IMR-90 (cell line): ENCODE results near the gene CYB561A3. TPM values are rescaled to one million over a fixed set of nuclear protein-coding genes. Genes with fewer than 3 reads are reported as not detected.

ENCODE experiments used
- ATAC-seq: fragments of 200-7000 bp; cut with Tn5 transposase; 2 replicates; pipeline ENCODE4 v1.9.1; 2020; ENCODE audit warnings: low read depth, mild to moderate bottlenecking, moderate library complexity
- BruUV-seq: library from RNA; stranded (reverse); fragments of 400-500 nt; replicated peaks from 2 replicates; lab custom pipeline; 2021; lab: Mats Ljungman, UMichigan
- CTCF ChIA-PET: fragments of 300-600 bp; formaldehyde crosslinking; extraction: SDS; loops from one replicate; lab custom pipeline; 2021; ENCODE audit warnings: antibody characterized with exemption; lab: Yijun Ruan, JAX
- POLR2A ChIA-PET: fragments of 300-600 bp; sonication (Branson Sonifier 250); formaldehyde crosslinking; loops from one replicate; lab custom pipeline; 2022; ENCODE audit warnings: antibody characterized with exemption; ENCODE audit not compliant: unreplicated experiment; lab: Charles Lee
- DNase-seq: peaks from one replicate; pipeline ENCODE4 v3.0.0; 2013
- H2AFZ ChIP-seq: replicated peaks from 2 replicates; pipeline ENCODE3; 2013; ENCODE audit warnings: low read length, mild to moderate bottlenecking; ENCODE audit not compliant: poor library complexity
- H2AK5ac ChIP-seq: 2 replicates; pipeline ENCODE4 v1.6.1; 2013; ENCODE audit warnings: low read depth, low read length, inconsistent platforms
- H2AK9ac ChIP-seq: replicated peaks from 2 replicates; pipeline ENCODE3; 2013; ENCODE audit warnings: mild to moderate bottlenecking, low read depth, low read length, moderate library complexity; ENCODE audit not compliant: poor library complexity
- H2BK120ac ChIP-seq: 2 replicates; pipeline ENCODE4 v1.6.1; 2013; ENCODE audit warnings: low read depth, low read length, inconsistent platforms
- H2BK15ac ChIP-seq: 3 replicates; pipeline ENCODE4 v1.6.1; 2013; ENCODE audit warnings: low read depth, low read length, inconsistent platforms
- H2BK20ac ChIP-seq: 2 replicates; pipeline ENCODE4 v1.6.1; 2013; ENCODE audit warnings: low read depth, mild to moderate bottlenecking, inconsistent platforms, low read length, moderate library complexity
- H2BK5ac ChIP-seq: 2 replicates; pipeline ENCODE4 v1.6.1; 2013; ENCODE audit warnings: mild to moderate bottlenecking, low read depth, low read length, inconsistent platforms; ENCODE audit not compliant: poor library complexity, severe bottlenecking
- H3K14ac ChIP-seq: replicated peaks from 2 replicates; pipeline ENCODE4 v1.6.1; 2013; ENCODE audit warnings: low read depth, low read length, inconsistent platforms
- H3K18ac ChIP-seq: 2 replicates; pipeline ENCODE4 v1.6.1; 2013; ENCODE audit warnings: low read depth, low read length, control low read depth
- H3K23ac ChIP-seq: 2 replicates; pipeline ENCODE4 v1.6.1; 2013; ENCODE audit warnings: low read depth, low read length, inconsistent platforms
- H3K27ac ChIP-seq: 2 replicates; pipeline ENCODE4 v1.5.1; 2013; ENCODE audit warnings: mild to moderate bottlenecking, control low read depth, low read length; ENCODE audit not compliant: insufficient read depth
- H3K27me3 ChIP-seq: 2 replicates; pipeline ENCODE4 v1.6.1; 2013; ENCODE audit warnings: low read length; ENCODE audit not compliant: control insufficient read depth, insufficient read depth
- H3K36me3 ChIP-seq: 2 replicates; pipeline ENCODE4 v1.6.1; 2013; ENCODE audit warnings: low read length, mixed read lengths; ENCODE audit not compliant: control insufficient read depth, insufficient read depth
- H3K4ac ChIP-seq: 2 replicates; pipeline ENCODE4 v1.6.1; 2013; ENCODE audit warnings: low read depth, low read length, inconsistent platforms
- H3K4me1 ChIP-seq: 2 replicates; pipeline ENCODE4 v1.6.1; 2013; ENCODE audit warnings: low read length, mixed read lengths; ENCODE audit not compliant: control insufficient read depth, insufficient read depth
- H3K4me2 ChIP-seq: 2 replicates; pipeline ENCODE4 v1.6.1; 2013; ENCODE audit warnings: low read depth, mild to moderate bottlenecking, control low read depth, low read length, moderate library complexity
- H3K4me3 ChIP-seq: 2 replicates; pipeline ENCODE4 v1.5.1; 2013; ENCODE audit warnings: low read depth, mild to moderate bottlenecking, control low read depth, low read length, moderate library complexity; ENCODE audit not compliant: insufficient read depth
- H3K56ac ChIP-seq: 2 replicates; pipeline ENCODE4 v1.6.1; 2013; ENCODE audit warnings: low read length, inconsistent platforms; ENCODE audit not compliant: insufficient read depth; ENCODE audit errors: extremely low read depth
- H3K79me1 ChIP-seq, 2 experiments: 2 replicates each; pipeline ENCODE4 v1.6.1; 2013; ENCODE audit warnings: low read length in 2 of 2, inconsistent platforms in 1 of 2, low read depth in 1 of 2
- H3K9ac ChIP-seq: 2 replicates; pipeline ENCODE4 v1.6.1; 2013; ENCODE audit warnings: low read depth, low read length, control low read depth
- H3K9me1 ChIP-seq: 2 replicates; pipeline ENCODE4 v1.6.1; 2013; ENCODE audit warnings: low read length, inconsistent platforms; ENCODE audit not compliant: insufficient read depth
- H3K9me3 ChIP-seq: 2 replicates; pipeline ENCODE4 v1.6.1; 2013; ENCODE audit warnings: low read length; ENCODE audit not compliant: control insufficient read depth, insufficient read depth
- H4K20me1 ChIP-seq: 2 replicates; pipeline ENCODE4 v1.6.1; 2013; ENCODE audit warnings: low read length, inconsistent platforms; ENCODE audit not compliant: insufficient read depth
- H4K5ac ChIP-seq: 2 replicates; pipeline ENCODE4 v1.6.1; 2013; ENCODE audit warnings: mild to moderate bottlenecking, low read depth, low read length, control low read depth
- H4K8ac ChIP-seq, 2 experiments: 2 replicates each; pipeline ENCODE4 v1.6.1; 2013; ENCODE audit warnings: low read depth in 2 of 2, low read length in 2 of 2, control low read depth in 1 of 2, inconsistent platforms in 1 of 2
- H4K91ac ChIP-seq: 2 replicates; pipeline ENCODE4 v1.6.1; 2013; ENCODE audit warnings: low read depth, low read length, inconsistent platforms; ENCODE audit not compliant: insufficient read depth
- BHLHE40 ChIP-seq: fragments of 150-350 bp; IDR thresholded peaks from 2 replicates; pipeline ENCODE4 v1.6.1; 2016; ENCODE audit warnings: mild to moderate bottlenecking, low read depth, low read length
- CEBPB ChIP-seq: IDR thresholded peaks from 2 replicates; pipeline ENCODE4 v1.6.1; 2012; ENCODE audit warnings: low read depth, low read length, improper control_type of control experiment
- FOS ChIP-seq: fragments of 150-350 bp; IDR thresholded peaks from 2 replicates; pipeline ENCODE4 v1.6.1; 2016; ENCODE audit warnings: low read depth, low read length
- MAFK ChIP-seq: IDR thresholded peaks from 2 replicates; pipeline ENCODE4 v1.6.1; 2012; ENCODE audit warnings: low read depth, low read length, improper control_type of control experiment
- MXI1 ChIP-seq: IDR thresholded peaks from 2 replicates; pipeline ENCODE4 v1.6.1; 2012; ENCODE audit warnings: low read depth, mild to moderate bottlenecking, low read length, moderate library complexity, borderline replicate concordance
- RAD21 ChIP-seq: IDR thresholded peaks from 2 replicates; pipeline ENCODE4 v1.6.1; 2012; ENCODE audit warnings: low read length, improper control_type of control experiment
- RCOR1 ChIP-seq: IDR thresholded peaks from 2 replicates; pipeline ENCODE4 v1.6.1; 2012; ENCODE audit warnings: mild to moderate bottlenecking, low read length, improper control_type of control experiment; ENCODE audit not compliant: insufficient replicate concordance
- WGBS, 2 experiments: methylation state at CpG; one replicate each; pipeline versions ENCODE4 v1.1.5 to v1.1.7; 2013; ENCODE audit warnings: missing lambda C conversion rate in 2 of 2; ENCODE audit not compliant: insufficient read length in 1 of 2; ENCODE audit errors: extremely low coverage in 2 of 2; 5-methylcytosine and 5-hydroxymethylcytosine counted together
- dilution Hi-C: fragments of 300-500 bp; cut with HindIII; formaldehyde crosslinking; loops from one replicate; pipeline ENCODE4 v1.14.3; 2018; ENCODE audit warnings: low sequenced_read_pairs; ENCODE audit not compliant: unreplicated experiment
- in situ Hi-C: fragments of 300-500 bp; cut with MboI; formaldehyde crosslinking; loops from 3 replicates; pipeline ENCODE4 v1.14.3; 2019; ENCODE audit warnings: low sequenced_read_pairs, inconsistent platforms, mixed read lengths
- intact Hi-C: fragments of 100-400 bp; cut with micrococcal nuclease; formaldehyde crosslinking; loops from 2 replicates; pipeline ENCODE4 v1.10.0; 2022
- polyA plus RNA-seq, 3 experiments: library from polyadenylated mRNA; depleted of rRNA; stranded (reverse); fragments of >200 nt; gene quantifications; 2 replicates each; pipeline ENCODE4 v1.2.3, GENCODE V29; 2012; ENCODE audit warnings: low replicate concordance in 1 of 3
- total RNA-seq: library from RNA; depleted of rRNA; stranded (reverse); fragments of >200 nt; gene quantifications from 2 replicates; pipeline ENCODE4 v1.2.3, GENCODE V29; 2012
- TF ChIP-seq, protein P1 (sequence below): fragments of 150-350 bp; IDR thresholded peaks from 2 replicates; pipeline ENCODE4 v1.6.1; 2017; ENCODE audit warnings: mild to moderate bottlenecking, antibody characterized with exemption, low read length, low read depth

The CYB561A3 gene
- total and polyA plus RNA-seq, 2 of the 4 experiments (the other 2 are of a cell fraction) = 13.6 to 39.2 TPM

- no peak overlapping the region for H3K4me2 ChIP-seq
- H2BK15ac ChIP-seq = no peak overlapping the region
- no peak overlapping the region for H2BK120ac ChIP-seq
- peaks cover 11% of the 10 kb centered on the region for H3K4me1 ChIP-seq
- in situ Hi-C loops (no loop called here), intact Hi-C loops (loop anchor here (1.0 kb wide), 1 partner anchor 9 kb away; no protein-coding TSS in a partner anchor), dilution Hi-C loops (no loop called here)
- 0 out of 2 replicates have a peak, but pooled peaks cover 2% of the 10 kb centered on the region for H3K9me3 ChIP-seq
- POLR2A ChIA-PET = interaction anchor here (0.6 kb wide), 2 partner anchors 14 to 26 kb away, joined by 3 to 8 read pairs; no protein-coding TSS in a partner anchor
- no peak overlapping the region for H2BK20ac ChIP-seq
- no TSS peak for BruUV-seq
- H3K18ac ChIP-seq = 0 out of 2 replicates have a peak overlapping the region, but pooled peaks have one; percentile 31
- H2AK5ac ChIP-seq = no peak overlapping the region
- H4K91ac ChIP-seq = no peak overlapping the region
- H3K56ac ChIP-seq = no peak overlapping the region
- TF ChIP-seq RCOR1 (peak; percentile 73), BHLHE40 (peak; percentile 43; the same call in 1 of the 2 replicates), MAFK (peak; percentile 34; the same call in 1 of the 2 replicates), MXI1 (no peak), CEBPB (peak; percentile 84), RAD21 (no peak), FOS (0 out of 2 replicates have a peak, but pooled peaks have one; percentile 8)
- TF ChIP-seq, protein P1, sequence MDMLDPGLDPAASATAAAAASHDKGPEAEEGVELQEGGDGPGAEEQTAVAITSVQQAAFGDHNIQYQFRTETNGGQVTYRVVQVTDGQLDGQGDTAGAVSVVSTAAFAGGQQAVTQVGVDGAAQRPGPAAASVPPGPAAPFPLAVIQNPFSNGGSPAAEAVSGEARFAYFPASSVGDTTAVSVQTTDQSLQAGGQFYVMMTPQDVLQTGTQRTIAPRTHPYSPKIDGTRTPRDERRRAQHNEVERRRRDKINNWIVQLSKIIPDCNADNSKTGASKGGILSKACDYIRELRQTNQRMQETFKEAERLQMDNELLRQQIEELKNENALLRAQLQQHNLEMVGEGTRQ = no peak
- CTCF ChIA-PET = interaction anchor here (0.9 to 1.3 kb wide), 3 partner anchors 17 to 33 kb away, joined by 3 to 4 read pairs (median 3); partner anchors contain the start of gene TMEM216
- H3K36me3 ChIP-seq = peaks cover 30% of the 10 kb centered on the region
- no peak overlapping the region for H3K4ac ChIP-seq
- no peak overlapping the region for H4K8ac ChIP-seq
- no peak overlapping the region for H3K9ac ChIP-seq
- peak overlapping the region; percentile 64; the same call in 1 of the 2 replicates for H3K27ac ChIP-seq
- H3K79me1 ChIP-seq = peaks cover 10 to 25% of the 10 kb centered on the region in 2 experiments
- no peak overlapping the region for H2AFZ ChIP-seq
- no peak overlapping the region for H3K4me3 ChIP-seq
- H4K5ac ChIP-seq = peak overlapping the region; percentile 5; the same call in 1 of the 2 replicates
- no peaks in the 10 kb centered on the region for H3K27me3 ChIP-seq
- H3K23ac ChIP-seq = no peak overlapping the region
- DNase-seq (peak; percentile 99), ATAC-seq (peak; percentile 83)
- H4K20me1 ChIP-seq = no peaks in the 10 kb centered on the region
- H3K14ac ChIP-seq = no peak overlapping the region
- no CpG with 5 or more reads among the region's 9 CpGs for WGBS, 2 experiments
- H2AK9ac ChIP-seq = peak overlapping the region; percentile 5
- H3K9me1 ChIP-seq = 0 out of 2 replicates have a peak, but pooled peaks cover 3% of the 10 kb centered on the region
- peak overlapping the region; percentile 65 for H2BK5ac ChIP-seq
Measured at GRCh38 chr11:61369372-61370348, 8.0 kb upstream of the CYB561A3 start.
